Measurements from ENCODE around the gene TSPAN14. TPM values are rescaled to one million over a fixed set of nuclear protein-coding genes. Genes with fewer than 3 reads are reported as not detected.

Gene TSPAN14
- total and polyA plus RNA-seq, 2 experiments from 2014 or later, result 17.9 to 40.7 TPM

DNA sequence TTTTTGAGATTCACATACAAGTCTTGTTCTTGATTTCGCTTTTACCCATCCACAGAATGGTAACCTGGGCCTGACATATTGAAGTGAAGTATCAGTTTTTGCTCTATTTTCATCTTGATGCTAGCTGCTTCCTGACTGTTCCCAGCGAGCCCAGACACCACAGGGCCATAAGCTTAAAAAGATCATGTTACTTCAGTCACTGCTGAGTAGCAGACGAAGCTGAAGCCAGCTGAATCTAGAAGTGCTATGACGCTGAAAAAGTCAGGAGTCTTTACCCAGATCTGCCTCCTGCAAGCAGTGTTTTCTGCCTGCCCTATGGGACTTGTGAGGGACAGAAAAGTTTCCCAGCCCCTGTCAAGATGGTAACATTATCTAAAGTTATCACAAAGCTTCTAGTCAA is 48.5 kb upstream of the TSPAN14 start:
- peaks cover 15% of the 10 kb centered on the region; the same call in 1 of the 2 replicates for H3K4me1 ChIP-seq (ENCODE audit: insufficient read depth)
- peaks cover 4% of the 10 kb centered on the region; the same call in 1 of the 2 replicates for H4K20me1 ChIP-seq (replicated peaks; ENCODE audit: insufficient read depth)
- no peak for ATAC-seq
- no peak overlapping the region for H2AFZ ChIP-seq
- Mint-ChIP-seq H3K4me3 (no peak overlapping the region), H3K27me3 (ENCODE audit: insufficient read depth, low read depth, poor library complexity) (peaks cover 15% of the 10 kb centered on the region), H3K9me3 (no peaks in the 10 kb centered on the region; the same call in 2 of the 3 replicates), H3K27ac (no peak overlapping the region), H3K4me1 (peaks cover 20% of the 10 kb centered on the region), H3K36me3 (ENCODE audit: low read depth) (no peaks in the 10 kb centered on the region)
- H3K36me3 ChIP-seq (ENCODE audit: insufficient read depth), result no peaks in the 10 kb centered on the region
- H3F3A ChIP-seq (replicated peaks; ENCODE audit: low read depth), result 0 out of 2 replicates have a peak, but pooled peaks cover 5% of the 10 kb centered on the region
- peaks cover 29% of the 10 kb centered on the region for H3K27me3 ChIP-seq (ENCODE audit: insufficient read depth)
- H3K79me2 ChIP-seq (replicated peaks; ENCODE audit: insufficient read depth), result peaks cover 9% of the 10 kb centered on the region; the same call in 1 of the 2 replicates
- no peak overlapping the region for H3K27ac ChIP-seq (ENCODE audit: low read depth)
- TF ChIP-seq EZH2 (IDR thresholded peaks at IDR 0.05; ENCODE audit: low read depth, unreplicated experiment) (no peak), ZNF331 (CRISPR knock-in tag; IDR thresholded peaks at IDR 0.05; ENCODE audit: low read depth) (no peak), STAT1 (IDR thresholded peaks at IDR 0.05; ENCODE audit: unreplicated experiment) (no peak), EZH2phosphoT487 (IDR thresholded peaks at IDR 0.05; ENCODE audit: unreplicated experiment) (no peak), NANOG (IDR thresholded peaks at IDR 0.05; ENCODE audit: borderline replicate concordance) (no peak), ZNF114 (CRISPR knock-in tag; IDR thresholded peaks at IDR 0.05) (no peak), POLR2AphosphoS5 (IDR thresholded peaks at IDR 0.05; ENCODE audit: low read depth) (no peak), JUNB (IDR thresholded peaks at IDR 0.05; ENCODE audit: unreplicated experiment) (no peak), CREB1 (CRISPR knock-in tag; IDR thresholded peaks at IDR 0.05; ENCODE audit: low read depth) (no peak)
- TF ChIP-seq, protein P1, sequence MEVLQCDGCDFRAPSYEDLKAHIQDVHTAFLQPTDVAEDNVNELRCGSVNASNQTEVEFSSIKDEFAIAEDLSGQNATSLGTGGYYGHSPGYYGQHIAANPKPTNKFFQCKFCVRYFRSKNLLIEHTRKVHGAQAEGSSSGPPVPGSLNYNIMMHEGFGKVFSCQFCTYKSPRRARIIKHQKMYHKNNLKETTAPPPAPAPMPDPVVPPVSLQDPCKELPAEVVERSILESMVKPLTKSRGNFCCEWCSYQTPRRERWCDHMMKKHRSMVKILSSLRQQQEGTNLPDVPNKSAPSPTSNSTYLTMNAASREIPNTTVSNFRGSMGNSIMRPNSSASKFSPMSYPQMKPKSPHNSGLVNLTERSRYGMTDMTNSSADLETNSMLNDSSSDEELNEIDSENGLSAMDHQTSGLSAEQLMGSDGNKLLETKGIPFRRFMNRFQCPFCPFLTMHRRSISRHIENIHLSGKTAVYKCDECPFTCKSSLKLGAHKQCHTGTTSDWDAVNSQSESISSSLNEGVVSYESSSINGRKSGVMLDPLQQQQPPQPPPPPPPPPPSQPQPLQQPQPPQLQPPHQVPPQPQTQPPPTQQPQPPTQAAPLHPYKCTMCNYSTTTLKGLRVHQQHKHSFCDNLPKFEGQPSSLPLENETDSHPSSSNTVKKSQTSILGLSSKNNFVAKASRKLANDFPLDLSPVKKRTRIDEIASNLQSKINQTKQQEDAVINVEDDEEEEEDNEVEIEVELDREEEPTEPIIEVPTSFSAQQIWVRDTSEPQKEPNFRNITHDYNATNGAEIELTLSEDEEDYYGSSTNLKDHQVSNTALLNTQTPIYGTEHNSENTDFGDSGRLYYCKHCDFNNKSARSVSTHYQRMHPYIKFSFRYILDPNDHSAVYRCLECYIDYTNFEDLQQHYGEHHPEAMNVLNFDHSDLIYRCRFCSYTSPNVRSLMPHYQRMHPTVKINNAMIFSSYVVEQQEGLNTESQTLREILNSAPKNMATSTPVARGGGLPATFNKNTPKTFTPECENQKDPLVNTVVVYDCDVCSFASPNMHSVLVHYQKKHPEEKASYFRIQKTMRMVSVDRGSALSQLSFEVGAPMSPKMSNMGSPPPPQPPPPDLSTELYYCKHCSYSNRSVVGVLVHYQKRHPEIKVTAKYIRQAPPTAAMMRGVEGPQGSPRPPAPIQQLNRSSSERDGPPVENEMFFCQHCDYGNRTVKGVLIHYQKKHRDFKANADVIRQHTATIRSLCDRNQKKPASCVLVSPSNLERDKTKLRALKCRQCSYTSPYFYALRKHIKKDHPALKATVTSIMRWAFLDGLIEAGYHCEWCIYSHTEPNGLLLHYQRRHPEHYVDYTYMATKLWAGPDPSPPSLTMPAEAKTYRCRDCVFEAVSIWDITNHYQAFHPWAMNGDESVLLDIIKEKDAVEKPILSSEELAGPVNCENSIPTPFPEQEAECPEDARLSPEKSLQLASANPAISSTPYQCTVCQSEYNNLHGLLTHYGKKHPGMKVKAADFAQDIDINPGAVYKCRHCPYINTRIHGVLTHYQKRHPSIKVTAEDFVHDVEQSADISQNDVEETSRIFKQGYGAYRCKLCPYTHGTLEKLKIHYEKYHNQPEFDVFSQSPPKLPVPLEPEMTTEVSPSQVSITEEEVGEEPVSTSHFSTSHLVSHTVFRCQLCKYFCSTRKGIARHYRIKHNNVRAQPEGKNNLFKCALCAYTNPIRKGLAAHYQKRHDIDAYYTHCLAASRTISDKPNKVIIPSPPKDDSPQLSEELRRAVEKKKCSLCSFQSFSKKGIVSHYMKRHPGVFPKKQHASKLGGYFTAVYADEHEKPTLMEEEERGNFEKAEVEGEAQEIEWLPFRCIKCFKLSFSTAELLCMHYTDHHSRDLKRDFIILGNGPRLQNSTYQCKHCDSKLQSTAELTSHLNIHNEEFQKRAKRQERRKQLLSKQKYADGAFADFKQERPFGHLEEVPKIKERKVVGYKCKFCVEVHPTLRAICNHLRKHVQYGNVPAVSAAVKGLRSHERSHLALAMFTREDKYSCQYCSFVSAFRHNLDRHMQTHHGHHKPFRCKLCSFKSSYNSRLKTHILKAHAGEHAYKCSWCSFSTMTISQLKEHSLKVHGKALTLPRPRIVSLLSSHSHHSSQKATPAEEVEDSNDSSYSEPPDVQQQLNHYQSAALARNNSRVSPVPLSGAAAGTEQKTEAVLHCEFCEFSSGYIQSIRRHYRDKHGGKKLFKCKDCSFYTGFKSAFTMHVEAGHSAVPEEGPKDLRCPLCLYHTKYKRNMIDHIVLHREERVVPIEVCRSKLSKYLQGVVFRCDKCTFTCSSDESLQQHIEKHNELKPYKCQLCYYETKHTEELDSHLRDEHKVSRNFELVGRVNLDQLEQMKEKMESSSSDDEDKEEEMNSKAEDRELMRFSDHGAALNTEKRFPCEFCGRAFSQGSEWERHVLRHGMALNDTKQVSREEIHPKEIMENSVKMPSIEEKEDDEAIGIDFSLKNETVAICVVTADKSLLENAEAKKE (CRISPR knock-in tag; IDR thresholded peaks at IDR 0.05), result no peak
- TF ChIP-seq, protein P2, sequence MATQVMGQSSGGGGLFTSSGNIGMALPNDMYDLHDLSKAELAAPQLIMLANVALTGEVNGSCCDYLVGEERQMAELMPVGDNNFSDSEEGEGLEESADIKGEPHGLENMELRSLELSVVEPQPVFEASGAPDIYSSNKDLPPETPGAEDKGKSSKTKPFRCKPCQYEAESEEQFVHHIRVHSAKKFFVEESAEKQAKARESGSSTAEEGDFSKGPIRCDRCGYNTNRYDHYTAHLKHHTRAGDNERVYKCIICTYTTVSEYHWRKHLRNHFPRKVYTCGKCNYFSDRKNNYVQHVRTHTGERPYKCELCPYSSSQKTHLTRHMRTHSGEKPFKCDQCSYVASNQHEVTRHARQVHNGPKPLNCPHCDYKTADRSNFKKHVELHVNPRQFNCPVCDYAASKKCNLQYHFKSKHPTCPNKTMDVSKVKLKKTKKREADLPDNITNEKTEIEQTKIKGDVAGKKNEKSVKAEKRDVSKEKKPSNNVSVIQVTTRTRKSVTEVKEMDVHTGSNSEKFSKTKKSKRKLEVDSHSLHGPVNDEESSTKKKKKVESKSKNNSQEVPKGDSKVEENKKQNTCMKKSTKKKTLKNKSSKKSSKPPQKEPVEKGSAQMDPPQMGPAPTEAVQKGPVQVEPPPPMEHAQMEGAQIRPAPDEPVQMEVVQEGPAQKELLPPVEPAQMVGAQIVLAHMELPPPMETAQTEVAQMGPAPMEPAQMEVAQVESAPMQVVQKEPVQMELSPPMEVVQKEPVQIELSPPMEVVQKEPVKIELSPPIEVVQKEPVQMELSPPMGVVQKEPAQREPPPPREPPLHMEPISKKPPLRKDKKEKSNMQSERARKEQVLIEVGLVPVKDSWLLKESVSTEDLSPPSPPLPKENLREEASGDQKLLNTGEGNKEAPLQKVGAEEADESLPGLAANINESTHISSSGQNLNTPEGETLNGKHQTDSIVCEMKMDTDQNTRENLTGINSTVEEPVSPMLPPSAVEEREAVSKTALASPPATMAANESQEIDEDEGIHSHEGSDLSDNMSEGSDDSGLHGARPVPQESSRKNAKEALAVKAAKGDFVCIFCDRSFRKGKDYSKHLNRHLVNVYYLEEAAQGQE (IDR thresholded peaks at IDR 0.05; ENCODE audit: unreplicated experiment), result no peak
- TF ChIP-seq, protein P3, sequence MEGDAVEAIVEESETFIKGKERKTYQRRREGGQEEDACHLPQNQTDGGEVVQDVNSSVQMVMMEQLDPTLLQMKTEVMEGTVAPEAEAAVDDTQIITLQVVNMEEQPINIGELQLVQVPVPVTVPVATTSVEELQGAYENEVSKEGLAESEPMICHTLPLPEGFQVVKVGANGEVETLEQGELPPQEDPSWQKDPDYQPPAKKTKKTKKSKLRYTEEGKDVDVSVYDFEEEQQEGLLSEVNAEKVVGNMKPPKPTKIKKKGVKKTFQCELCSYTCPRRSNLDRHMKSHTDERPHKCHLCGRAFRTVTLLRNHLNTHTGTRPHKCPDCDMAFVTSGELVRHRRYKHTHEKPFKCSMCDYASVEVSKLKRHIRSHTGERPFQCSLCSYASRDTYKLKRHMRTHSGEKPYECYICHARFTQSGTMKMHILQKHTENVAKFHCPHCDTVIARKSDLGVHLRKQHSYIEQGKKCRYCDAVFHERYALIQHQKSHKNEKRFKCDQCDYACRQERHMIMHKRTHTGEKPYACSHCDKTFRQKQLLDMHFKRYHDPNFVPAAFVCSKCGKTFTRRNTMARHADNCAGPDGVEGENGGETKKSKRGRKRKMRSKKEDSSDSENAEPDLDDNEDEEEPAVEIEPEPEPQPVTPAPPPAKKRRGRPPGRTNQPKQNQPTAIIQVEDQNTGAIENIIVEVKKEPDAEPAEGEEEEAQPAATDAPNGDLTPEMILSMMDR (conservative IDR thresholded peaks at IDR 0.05; ENCODE audit: low read depth in 2 of 2), result no peak
- TF ChIP-seq, protein P4, sequence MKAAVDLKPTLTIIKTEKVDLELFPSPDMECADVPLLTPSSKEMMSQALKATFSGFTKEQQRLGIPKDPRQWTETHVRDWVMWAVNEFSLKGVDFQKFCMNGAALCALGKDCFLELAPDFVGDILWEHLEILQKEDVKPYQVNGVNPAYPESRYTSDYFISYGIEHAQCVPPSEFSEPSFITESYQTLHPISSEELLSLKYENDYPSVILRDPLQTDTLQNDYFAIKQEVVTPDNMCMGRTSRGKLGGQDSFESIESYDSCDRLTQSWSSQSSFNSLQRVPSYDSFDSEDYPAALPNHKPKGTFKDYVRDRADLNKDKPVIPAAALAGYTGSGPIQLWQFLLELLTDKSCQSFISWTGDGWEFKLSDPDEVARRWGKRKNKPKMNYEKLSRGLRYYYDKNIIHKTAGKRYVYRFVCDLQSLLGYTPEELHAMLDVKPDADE (IDR thresholded peaks at IDR 0.05), result no peak
- no peak overlapping the region for H3K4me3 ChIP-seq
- no peaks in the 10 kb centered on the region for H3K9me2 ChIP-seq (ENCODE audit: insufficient read depth)
- no peak overlapping the region for H3K4me2 ChIP-seq
- DNase-seq (ENCODE audit: low spot score), result peak; percentile 28

All from GM23338 (cell line).